DMS53 (cell line): Measurements from ENCODE around the gene PDE6A.

Experiments
- DNase-seq: peaks from one replicate; lab custom pipeline; 2025; lab: John Stamatoyannopoulos, UW

PDE6A gene

DNA sequence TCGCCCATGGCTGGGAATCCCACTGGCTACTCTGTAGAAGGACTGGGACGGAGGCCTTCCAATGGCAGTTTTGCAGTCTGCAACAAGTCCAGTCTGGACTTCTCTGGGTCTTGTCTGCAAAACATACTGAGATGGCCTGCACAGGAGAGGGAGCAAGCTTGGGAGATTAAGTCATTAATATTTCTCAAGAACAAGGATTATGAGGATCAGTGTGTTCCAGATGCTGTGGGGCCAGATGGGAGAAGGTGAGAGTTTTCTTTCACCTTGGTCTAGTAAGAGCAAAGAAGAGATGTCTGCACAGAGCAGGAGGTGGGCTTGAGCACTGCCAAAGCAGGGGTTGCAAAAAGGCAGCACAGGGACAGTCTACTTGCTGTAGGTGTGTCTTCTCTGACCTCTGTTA is at the start of gene PDE6A:
TSS of gene PDE6A (minus strand) at position 128 of the 400 bp plus-strand sequence. CDS start at position 8, 120 bp downstream.
- no peak for DNase-seq

DNA sequence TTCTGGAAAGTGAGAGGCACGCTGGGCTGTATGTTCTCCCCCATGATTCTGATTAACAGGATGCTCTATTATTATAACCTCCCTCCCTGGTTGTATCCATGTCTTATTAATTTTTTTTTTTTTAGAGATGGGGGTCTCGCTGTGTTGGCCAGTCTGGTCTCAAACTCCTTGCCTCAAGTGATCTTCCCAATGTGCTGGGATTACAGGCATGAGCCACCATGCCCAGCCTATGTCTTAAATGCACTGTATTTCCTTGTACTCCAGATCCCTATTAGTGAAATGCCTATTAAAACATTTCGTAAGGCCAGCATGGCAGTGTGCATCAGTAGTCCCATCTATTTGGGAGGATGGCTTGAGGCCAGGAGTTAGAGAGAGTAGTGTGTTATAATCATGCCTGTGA is 48.9 kb upstream of the PDE6A start:
- no peak for DNase-seq

DNA sequence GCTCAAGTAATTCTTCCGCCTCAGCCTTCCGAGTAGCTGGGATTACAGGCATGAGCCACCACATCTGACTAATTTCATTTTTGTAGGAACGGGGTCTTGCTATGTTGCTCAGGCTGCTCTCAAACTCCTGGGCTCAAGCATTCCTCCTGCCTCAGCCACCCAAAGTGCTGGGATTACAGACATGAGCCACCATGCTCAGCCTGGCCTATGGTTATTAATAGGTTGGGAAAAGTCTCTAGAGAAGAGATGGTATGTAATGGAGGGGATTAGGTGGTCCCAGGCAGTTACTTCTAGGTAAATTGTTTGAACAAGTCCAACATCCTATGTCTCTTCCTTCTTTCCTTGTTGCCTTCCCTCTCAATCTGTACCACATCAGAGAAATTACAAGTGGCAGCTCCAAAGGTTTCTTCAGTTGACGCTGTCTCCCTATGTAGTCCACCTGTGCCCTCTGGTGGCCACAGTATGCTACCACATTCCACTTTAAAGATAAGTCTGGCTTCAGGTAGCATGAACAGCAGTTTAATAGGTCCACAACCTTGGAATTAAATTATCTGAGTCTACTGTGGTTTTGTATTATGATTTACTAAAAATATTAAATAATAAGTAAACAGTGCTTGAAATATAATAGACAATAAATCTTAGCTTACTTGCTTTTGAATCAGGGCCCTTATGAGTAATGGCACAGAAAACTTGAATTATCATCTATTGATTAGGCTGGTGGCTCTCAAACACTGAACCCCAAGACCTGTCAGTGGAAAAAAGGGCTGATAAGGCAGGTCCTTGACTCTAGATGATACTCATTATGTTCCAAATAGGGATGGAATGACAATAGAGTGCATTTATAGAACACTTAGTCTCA is 46.2 kb upstream of the PDE6A start:
- DNase-seq, result peak; percentile 92

DNA sequence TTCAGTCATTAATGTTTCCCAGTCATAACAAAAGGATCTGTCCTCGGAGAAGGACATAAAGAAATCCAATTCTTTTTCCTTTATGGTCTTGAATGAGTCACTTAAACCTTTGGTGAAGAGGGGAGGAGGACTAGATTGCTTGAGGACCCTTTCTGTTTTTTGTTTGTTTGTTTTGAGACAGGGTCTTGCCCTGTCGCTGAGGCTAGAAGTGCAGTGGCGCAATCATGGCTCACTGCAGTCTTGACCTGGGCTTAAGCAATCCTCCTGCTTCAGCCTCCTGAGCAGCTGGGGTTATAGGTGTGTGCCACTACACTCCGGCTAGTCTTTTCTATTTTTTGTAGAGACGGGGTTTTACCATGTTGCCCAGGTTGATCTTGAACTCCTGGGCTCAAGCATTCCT is 43.5 kb upstream of the PDE6A start:
- DNase-seq, result no peak

DNA sequence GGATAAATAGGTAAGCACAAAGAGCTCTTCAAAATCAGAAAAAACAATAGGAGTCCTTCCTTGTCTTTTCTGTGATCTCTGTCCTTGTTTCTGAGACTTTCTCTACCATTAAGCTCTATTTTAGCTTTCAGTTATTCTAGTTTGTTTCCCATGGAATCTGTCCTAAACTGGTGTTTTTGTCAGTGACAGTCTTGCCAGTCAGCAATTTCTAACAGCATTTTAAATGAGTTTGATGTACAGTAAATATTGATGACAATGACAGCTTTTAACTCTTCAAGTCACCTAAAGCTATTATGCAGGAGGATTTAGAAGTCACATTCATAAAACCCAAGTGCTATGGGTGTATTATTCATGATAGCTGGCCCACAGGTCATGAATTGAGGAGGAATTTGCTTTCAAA is 37.9 kb upstream of the PDE6A start:
- DNase-seq, result no peak

DNA sequence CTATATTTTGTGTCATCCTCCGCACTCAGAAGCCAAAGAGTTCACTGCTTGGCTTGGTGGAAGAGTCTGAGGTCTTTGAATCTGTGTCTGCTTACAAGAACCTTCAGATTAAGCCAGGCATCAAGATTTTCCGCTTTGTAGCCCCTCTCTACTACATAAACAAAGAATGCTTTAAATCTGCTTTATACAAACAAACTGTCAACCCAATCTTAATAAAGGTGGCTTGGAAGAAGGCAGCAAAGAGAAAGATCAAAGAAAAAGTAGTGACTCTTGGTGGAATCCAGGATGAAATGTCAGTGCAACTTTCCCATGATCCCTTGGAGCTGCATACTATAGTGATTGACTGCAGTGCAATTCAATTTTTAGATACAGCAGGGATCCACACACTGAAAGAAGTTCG is 36.6 kb upstream of the PDE6A start:
- DNase-seq, result no peak

DNA sequence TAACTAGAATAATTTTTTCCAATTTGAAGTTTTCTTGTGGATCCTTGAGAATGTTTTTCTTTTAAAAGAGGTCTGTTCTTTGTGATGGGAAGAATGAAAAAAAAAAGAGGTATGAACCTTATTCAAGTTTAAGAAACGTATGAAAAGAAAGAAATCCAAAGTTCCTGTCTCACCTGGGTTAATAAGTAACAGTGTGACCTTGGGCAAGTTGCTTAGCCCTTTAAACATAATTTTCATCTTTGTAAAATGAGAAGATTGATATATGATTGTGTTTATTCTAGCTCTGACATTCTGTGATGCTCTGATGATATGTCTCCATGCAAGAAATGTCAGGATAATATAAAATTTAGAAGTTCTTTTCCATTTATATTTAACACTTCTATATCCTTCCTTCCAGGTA is 35.3 kb upstream of the PDE6A start:
- DNase-seq, result no peak

DNA sequence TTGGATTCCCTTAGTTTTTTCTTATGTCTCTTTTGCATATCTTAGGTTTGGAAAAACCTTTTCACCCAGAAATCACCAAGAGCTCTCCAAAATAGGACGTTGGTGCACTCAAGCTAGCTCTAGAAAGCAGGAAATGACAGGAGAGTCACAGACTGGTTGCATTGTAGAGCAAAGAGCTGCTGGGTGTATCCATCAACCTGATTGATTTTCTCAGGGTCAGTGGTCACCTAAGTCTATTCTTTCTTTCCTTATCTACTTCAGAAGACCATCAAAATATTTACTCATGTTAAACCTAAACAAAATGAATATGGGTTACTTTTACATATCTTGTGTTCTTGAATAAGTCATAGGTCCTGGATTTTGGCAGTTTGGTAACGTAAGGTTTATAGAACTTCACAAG is 30.8 kb upstream of the PDE6A start:
- no peak for DNase-seq

DNA sequence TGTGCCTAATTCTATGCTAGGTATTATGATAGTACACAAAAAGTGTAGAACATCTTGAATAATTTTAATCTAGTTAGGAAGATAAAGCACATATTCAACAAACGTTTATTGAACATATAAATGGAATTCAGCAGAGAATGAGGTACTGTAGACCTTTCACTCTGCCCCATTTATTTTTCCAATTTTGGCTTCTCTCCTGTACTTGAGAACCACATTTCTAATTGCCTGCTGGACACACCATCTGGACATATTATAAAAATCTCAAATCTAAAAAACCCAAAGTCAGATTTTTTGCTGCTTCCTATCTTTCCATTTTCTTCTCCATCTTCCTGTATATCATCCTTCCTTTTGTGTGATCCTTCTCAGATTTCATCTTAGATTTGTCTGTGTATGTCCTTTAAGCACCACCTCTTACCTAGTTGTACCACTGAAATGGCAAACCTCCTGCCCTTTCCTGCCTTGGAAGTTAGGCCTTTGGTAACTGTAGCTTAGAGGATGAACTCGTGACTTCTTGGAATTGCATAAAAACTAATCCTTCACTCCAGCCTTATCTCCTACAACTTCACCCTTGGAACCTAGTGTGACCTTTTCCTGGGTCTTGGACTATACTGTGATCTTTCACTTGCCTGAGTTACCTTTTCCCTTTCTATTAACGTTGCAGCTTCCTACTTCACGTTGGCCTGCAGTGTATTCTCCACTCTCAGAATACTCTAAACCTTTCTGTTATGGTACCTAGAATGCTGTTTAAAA is 24.8 kb upstream of the PDE6A start:
- no peak for DNase-seq

DNA sequence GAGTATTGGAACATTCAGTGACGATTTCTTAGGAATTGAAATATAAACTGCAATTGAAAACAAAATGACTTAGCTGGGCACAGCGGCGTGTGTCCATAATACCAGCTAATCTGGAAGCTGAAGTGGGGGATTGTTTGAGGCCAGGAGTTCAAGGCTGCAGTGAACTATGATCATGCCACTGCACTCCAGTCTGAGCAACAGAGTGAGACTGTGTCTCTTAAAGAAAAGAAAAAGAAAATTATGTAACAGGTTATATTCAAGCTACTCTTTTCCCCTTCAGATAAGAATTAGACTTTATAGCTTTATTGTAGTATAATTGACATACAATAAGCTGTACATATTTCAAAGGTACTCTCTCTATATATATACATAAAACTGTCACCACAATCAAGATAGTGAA is 22.4 kb upstream of the PDE6A start:
- no peak for DNase-seq

DNA sequence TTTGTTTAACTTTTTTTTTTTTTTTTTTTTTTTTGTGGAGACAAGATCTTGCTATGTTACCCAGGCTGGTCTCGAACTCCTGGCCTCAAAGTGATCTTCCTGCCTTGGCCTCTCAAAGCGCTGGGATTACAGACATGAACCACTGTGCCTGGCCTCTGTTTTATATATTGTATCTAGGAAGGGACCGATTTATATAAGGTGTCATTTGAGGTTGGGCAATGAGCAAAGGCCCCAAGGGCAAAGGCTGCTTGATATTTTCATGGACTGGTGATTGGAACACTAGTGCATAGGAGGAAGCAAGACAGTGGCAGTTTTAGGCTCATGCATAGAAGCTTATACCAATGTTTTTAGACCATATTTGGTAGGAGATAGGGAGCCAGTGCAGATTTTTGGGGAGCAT is 19.1 kb upstream of the PDE6A start:
- DNase-seq, result no peak

DNA sequence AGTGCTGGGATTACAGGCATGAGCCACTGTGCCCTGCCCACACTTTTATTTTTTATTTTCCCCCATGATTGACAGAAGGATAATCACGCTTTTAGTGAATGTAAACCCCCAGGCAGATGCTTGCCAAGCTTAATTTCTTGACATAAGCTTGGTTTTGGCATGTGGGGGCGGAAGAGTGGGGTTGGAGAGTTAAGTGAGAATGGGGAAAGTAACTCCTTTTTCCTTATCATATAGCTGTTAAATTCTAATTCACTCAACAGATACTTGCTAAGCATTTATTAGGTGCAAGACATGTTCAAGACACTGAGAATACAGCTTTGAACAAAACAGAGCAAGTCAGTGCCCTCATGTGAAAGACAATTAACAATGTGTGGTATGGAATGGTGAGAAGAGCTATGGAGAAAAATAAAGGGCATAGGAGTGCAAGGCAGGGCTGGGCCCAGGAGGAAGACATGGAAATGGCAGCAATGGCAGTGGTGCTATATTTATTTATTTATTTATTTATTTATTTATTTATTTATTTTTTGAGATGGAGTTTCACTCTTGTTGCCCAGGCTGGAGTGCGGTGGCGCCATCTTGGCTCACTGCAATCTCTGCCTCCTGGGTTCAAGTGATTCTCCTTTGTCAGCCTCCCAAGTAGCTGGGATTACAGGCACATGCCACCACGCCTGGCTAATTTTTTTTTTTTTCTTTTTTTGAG is 18.2 kb upstream of the PDE6A start:
- no peak for DNase-seq

DNA sequence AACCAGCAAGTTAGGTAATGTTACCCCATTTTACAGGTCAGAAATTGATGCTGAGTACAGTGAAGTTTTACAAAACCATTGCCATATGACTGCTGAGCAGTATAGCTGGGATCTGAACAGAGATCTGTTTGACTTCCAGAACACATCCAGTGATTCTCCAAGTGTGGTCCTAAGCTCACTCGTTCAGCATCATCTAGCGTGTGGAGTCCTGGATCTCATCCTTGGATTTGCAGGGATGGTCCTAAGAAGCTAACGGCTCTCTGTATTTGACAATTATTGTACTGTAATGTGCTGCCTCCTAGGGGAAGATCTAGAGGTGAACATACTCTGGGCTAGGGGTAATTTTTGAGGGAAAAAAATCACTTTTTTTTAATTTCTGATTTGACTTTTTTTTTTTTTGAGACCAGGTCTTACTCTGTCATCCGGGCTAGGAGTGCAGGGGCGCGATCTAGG is 17.4 kb upstream of the PDE6A start:
- DNase-seq, result peak; percentile 80

DNA sequence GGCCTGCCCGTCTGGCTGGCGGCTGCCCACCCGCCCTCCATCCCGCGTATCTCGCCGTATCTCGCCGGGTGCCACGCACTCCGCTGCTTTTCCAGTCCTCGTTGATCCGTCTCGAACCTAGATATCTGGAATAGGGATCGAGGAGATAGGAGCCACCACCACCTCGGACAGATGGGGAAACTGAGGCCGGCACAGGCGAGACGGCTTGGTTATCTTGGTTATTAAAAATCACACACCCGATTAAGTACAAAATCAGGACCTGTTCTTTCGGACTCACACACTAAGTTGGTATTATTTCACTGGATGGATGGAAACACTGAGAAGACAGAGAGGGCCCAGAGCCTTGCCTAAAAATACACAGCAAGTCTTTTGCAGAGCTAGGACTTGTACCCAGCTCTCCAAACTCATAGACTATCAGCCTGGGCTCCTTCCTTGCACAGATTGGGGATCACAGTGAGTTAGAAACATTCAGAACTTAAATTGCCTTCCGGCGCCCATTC is 16.6 kb upstream of the PDE6A start:
- DNase-seq, result peak; percentile 65

DNA sequence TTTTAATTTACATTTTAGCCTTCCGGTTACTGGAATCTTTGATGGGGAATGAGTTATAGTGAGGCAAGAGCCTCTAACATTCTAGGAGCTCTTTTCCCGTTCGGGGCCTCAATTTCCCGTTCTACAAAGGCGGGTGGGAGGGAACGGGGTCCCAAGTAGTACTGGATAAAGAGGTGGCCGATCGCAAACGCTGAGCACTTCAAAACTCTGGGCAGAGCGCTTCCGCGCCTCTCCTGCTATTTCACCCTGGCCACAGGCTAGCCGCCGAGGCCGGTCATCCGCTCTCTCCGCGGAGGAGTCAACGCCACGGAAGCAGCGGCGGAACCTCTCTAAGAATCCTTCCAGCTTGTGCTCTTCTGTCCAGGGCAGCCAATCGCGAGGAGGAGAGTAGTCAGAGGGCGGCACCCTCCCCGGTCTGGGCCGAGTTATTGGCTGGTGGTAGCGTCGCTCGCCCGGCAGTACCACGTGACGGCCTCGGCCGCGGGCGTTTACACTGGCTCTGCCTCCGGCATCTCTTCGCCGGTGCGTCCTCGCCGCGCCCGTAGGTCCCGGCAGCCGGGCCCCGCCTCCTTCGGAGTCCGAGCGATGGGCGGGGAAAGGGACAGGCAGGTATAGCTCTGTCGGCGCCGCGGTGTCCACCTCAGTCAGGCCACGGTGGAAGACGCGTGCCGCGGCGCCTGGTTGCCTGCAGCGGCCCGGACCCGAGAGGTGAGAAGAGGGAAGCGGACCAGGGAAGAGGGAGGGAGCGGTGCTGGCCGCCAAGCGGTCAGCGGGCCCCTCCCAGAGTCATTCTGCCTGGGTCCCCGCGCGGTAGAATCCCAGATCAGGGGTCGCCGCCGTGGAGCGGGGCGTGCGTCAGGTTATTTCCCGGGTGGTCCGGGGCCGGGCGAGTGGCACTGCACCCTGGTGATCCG is 15.9 kb upstream of the PDE6A start, which contains the start of gene SLC26A2:
TSS of gene SLC26A2 (plus strand) at position 487 of the 914 bp plus-strand sequence. CDS start 16,895 bp downstream, outside the sequence.
- peak; percentile 100 for DNase-seq

DNA sequence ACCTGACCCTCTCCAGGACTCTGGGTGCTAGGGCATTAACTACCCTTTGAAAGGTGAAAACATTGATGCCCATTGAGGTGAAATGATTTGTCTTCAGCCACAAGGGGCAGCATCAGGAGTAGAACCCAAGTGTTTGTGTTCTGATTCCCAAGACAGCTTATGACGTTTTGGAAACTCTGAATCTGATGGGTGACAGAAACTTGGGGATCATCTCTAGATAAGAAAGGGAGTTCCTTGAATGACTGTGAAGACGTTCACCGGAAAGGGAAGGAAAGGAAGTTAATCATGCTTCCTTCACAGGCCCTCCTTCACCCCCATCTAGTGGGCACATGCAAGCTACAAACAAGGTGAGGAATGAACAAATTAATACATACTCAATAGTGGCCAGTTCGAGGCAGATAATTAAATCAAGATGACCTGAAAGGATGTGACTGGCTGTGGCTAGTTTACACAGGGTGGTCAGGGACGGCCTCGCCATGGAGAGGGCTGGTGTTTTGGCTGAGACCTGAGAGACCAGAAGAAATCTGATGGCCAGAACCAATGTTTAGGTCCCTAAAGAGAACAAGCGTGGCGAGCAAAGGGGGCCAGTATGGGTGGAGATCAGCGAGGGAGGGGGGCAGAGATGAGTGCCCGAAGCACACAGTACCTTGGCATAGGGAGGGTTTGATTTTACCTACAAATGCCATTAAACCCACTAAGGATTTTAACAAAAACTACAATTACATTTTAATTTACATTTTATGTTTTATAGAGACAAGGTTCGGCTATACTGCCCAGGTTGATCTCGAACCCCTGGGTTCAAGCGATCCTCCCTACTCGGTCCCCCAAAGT is 15.0 kb upstream of the PDE6A start:
- peak; percentile 72 for DNase-seq

DNA sequence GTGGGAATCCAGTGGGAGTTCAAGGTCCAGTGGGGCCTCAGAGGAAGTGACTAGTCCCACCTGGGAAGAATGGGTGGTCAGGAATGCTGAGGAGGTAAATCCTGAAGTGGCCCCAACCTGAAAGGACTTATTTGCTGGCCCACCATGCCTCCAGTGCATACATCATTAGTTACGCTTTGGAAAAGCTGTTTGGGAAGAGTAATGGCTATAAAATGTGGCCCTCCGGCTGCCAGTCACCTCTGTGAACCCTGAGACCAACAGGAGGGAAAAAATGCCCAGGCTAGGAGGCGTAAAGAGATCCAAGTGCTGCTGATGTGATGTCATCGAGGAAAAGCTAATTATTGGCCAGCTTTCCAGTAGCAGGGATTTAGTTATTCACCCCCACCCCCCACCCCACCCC is 13.3 kb upstream of the PDE6A start:
- no peak for DNase-seq

DNA sequence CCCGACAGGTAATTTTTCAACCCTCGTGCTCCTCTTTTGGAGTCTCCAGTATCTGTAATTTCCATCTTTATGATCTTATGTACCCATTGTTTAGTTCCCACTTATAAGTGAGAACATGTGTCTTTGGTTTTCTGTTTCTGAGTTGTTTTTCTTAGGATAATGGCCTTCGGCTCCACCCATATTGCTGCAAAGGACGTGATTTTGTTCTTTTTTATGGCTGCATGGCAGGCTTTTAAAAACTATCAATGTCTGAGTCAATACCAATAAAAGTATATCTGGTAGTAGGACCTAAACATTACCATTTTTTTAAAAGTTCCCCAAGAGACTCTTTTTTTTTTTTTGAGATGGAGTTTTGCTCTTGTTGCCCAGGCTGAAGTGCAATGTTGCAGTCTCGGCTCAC is 12.1 kb upstream of the PDE6A start:
- no peak for DNase-seq

DNA sequence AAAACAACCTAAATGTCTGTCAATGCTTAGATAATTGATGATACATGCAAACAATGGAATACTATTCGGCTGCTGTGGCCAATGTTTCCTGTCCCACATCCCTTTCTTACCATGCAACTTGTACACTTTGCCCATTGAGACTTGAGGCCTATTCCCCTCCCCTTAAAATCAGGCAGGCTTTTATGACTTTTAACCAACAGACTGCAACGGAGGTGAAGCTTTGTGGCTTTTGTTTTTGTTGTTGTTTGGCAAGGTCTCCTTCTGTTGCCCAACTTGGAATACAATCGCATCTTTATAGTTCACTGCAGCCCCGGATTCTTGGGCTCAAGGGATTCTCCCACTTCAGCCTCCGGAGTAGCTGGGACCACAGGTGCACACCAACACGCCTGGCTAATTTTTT is 10.2 kb upstream of the PDE6A start:
- DNase-seq, result no peak

DNA sequence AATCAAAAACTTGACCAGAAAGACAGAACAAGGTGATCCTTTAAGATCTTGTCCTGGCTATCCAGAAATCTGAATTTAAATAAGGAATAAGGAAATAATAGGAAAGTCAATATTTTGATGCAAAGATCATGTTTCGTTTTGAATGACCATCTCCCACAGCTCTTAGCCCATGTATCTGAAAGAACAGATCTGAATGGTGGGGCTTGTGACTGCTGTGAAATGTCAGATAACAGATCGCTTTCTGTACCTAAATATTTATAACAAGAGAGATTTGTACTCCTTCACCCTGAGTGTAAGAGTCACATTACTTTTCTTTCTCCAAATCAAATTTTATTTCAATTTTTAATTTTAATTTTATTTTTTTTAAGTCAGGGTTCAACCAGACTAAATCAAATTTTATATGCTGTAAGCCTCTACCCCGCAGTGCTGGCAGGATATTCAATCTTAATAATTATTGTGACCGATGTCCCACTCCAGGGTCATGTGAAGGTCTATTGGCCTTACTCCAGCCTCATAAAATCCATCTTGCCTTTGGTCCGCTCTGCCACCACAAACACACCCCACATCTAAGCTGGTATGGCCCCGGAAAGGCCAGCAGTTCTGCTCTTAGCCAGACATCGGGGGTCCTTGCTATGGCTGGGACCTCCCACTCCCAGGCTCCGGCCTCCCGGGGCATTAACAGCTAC is 9.0 kb upstream of the PDE6A start:
- no peak for DNase-seq
